GOT3 (cell line): Measurements from ENCODE around the gene OSM.

Experiments used
- DNase-seq: peaks from one replicate; lab custom pipeline; 2025; ENCODE audit warnings: mixed read lengths; lab: John Stamatoyannopoulos, UW

Gene OSM

DNA sequence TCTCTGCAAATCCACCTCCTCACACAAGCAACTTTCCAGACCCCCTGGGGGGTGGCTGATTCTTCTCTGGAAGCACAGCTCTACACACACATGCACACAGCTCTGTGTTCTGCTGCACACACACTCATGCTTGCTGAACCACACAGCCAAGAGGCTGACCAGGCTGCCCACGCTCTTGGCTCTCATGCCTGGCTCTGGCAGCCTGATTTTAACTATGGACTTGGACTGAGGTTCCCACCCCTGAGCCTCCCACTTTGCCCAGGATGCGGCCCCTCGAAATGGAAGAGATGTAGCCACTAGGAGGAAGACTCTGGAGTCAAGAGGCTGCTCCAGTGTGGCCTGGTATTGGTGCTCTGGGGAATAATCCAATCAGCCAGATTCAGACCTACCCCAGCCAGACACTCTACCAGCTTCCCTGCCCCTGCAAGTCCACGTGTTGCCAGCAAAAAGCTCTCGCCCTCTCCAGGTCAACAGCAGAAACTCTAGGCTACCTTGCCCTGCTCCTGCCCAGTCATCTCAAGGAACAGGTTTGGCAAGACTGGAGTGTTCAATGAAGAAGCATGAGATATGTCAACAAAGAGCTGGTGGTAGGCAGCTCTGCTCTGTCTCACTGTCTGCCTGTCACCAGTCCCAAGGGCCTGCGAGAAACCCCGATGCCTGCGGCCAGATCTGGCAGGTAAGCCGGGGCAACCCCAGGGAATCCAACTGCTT lies 31.5 kb upstream of the OSM start:
- DNase-seq = no peak

DNA sequence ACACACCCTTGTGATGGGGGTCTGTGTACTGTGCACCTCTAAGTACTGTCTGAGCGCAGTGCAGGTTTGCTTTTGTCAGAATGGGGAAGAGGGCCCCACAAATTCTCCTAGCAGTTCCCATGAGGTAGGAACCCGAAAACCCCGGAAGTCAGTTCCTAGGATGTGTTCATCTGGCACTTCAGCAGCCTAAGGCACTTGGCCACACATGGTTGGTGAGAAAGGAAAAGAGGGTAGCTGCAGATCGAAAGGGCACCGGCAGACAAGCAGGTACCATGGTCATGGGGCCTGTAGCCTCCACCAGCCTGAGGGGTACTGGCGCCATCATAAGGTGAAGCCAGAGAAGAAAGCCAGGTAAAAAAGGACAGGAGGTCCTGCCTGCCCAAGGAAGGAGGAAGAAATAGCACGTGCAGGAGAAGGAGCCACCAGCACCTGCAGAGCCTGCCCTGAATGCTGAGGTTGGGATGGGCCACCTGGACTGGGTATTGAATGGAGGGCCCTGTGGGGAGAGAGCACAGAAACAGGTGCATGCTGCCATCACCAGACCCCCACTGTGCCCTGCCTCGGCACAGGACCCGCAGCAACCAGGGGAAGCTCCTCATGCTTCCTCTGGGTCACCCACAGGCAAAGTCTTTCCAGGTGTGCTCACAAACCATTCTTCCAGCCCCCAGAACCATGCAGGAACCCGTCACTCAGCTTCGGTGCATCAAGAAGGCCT lies 30.8 kb upstream of the OSM start:
- DNase-seq = no peak

DNA sequence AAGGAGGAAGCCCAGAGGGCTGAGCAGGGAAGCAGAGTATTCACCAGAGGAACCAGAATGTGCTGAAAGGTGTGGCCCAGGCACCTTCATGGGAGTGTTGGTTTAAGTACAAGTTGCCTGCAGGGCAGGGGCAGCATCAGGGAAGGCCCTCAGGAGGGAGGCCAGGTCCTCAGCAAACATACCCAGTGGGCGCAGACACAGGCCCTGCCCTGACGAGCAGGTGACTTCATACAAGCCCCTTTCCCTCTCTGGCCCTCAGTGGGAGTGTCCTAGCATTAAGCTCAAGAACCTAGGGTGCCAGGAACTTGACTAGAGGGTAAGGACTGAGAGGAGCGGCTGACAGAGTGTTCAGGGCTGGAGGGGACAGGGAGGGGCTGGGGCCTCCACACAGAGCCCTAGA lies 30.2 kb upstream of the OSM start:
- DNase-seq = no peak

DNA sequence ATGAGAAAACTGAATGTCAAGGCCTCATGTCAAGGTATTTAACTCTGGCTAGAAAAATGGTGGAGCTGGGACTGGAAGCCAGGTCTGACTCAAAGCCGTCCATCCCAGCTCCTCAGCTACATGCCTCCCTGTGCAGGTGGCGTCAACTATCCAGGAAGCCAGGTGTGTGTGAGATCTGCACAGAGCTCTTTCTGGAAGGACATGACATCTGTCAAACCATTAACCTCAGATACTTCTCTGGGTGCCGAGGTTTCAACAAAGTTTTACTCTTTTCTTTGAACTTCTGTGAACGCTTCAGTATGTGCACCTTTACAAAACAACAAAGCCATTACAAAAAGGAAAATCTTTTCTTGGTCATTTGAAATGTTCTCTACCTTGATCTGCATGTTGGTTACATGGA lies 29.7 kb upstream of the OSM start:
- DNase-seq = no peak

DNA sequence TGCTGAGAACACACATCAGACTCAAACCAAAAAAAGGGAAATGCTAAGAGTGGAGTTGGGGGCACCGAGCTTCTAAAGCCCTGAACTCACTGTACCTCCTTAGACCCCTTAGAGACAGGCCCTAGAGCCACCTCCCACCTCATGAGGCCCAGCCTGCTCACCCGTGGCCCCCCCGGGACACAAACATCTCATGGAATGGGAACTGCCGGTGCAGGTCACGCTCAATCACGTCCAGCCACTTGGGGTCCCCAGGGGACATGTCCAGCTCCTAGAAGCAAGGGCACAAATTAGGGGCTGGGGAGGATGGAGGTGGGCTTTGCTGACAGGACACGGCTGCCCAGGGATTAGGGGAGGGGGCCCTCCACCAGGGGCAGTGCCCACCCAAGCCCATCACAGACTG lies 28.9 kb upstream of the OSM start:
- DNase-seq = no peak

DNA sequence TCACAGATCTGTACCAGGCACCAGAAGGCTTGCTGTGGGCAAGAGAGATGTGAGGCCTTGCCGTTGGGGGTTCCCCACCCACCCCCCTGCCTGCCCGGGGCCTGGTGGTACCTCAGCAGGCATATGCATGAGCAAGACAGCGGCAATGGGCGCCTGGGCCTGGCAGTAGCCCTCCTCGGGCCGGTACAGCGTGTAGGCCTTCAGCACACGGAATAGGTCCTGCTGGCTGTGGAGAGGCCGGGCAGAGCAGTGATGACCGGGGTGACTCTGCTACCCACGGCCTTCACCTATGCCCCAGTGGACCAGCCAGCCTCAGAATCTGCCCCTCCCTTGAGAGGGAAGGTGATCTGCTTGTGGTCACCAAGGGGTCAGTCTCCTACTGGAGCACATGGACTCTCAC lies 28.2 kb upstream of the OSM start:
- no peak for DNase-seq

DNA sequence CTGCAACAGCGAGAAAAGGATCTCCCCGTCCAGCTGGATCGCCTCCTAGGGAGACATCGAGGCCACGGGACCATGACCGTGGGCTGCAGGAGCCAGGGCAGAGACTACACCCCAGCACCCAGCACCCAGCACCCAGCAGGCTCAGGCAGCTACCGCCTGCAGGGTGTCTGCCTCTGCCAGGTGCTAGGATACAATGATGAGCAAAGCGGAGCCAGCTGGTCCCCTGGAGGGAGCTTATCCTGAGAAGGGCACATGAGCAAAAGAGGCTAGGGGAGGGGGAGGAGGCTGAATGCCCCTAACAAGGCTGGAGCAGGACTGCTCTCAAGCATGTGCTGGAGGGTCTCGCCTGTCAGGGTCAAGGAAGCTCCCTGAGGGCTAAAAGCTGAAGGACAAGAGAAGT lies 27.4 kb upstream of the OSM start:
- no peak for DNase-seq

DNA sequence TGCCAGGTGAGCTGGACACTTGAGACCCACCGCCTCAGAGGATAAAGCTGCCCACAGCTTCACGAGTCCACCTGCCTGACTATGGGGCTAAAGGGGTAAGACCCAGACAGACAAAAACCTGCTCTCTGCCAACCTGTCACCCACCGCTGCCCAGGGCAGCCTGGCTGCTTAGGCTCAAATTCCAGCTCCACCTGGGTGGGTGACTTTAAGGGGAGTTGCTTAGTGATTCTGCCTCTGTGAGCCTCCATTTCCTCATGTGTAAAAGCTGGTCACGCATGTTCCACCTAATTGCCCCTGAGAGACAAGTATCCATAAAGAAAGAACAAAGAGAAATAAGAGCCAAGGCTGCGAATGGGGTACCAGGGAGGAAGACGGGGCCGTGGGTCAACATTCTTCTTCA lies 26.4 kb upstream of the OSM start:
- DNase-seq = no peak

DNA sequence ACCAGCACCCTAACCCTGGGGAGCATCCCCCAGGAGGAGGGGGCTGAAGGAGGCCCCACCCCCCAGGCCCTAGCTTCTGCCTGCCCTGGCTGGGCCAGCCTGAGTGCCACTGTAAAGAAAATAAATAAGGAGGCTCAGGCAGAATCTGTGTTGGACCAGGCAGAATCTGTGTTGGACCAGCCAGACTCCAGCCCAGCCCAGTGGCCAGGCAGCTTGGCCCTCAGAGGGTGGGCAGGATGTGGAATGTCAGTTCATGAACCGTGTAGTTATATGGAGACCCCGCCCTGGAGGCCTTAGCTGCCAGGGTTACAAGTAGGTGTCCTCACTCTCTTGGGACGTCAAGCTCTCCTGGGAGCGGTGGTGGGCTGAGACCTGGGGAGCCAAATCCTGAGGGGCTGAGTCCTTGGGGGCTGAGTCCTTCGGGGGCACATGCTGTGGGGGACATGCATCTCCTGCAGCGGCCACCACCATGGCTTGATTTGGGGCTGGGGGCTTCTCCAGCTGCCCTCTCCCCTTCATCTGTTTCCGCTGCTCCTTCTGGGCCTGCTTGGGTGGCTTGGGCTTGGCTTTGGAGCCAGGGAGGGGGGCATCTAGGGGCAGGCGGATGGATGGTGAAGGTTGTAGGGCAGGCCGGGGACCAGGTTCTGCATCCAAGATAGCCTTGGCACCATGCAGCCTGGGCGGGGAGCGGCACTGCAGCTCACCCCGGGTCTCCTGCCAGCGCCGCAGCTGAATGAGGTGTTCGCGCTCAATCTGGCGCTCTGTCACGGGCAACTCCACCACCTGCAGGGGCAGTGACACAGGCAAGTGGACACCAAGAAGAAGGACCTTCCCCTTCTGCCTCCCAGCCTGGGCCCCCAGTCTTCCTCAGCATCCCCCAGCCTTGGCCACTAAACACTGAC lies 25.7 kb upstream of the OSM start:
- no peak for DNase-seq

DNA sequence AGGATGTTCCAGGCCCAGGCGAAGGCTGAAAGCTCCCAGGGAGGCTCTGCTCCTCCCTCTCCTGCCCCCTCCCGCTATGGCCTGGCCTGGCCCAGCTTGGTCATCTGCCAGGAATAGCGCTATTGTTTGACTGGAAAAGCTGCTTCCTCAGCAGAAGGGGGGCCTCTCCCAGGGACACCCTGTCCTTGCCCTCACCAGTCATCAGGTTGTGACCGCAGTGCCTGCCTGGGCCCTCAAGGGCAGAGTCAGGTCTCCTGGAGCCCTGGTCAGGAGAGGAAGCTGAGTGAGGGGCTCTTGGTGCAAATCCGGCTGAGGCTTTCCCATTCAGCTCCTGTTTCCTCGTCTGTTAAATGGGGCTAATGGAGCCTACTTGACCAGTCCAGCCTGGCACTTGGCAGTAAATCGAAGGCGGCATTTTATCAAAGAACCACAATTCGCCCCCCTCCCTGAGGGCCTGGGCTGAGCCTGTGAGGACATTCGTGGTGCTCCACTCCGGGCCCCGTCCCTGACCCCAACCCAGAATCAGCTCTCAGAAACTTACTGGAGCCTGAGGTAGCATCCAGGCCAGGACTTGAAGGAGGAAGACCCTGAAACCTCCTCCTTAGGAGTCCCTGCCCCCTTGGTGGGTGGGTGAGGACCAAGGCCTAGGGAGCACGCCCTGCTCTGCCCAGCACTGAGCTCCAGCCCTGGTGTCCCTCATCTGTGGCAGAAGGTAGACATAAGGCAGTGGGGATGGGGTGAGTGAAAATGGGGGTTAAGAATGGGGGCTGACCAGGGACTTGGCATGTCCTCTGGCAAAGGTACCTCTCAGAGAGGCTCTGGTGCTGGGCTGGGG lies 24.6 kb upstream of the OSM start:
- no peak for DNase-seq

DNA sequence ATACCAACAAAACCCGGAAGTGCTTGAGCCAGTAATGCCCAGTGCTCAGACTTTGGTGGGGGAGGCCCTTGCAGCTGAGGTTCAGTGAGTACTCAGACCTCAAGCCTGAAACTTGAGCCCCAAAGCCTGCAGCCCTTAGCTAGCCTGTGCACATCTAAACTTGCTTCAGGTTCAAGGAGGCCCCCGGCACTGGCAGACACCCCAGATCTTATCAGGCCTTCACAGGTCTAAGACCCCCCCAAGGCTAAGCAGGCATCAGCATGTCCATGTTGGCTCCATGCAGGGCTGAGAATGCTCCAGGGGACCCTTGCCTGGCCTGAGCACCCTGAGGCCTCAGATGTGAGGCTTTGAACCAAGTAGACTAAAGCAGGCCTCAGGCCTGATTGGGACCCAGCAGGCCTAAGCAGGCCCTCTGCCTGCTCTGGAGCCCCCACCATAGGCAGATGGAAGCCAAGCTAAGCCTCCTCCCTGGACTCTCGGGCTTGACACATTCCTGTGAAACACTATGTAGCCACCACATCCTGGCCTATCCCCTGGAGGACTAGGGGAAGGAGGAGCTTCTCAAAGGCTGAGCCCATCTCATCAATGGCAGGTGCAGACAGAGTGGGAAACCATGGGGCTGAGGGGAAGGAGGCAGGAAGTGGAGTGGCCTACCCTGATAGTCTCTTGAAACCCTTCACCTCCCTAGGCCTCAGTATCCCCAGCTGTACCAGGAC lies 23.8 kb upstream of the OSM start:
- DNase-seq = no peak

DNA sequence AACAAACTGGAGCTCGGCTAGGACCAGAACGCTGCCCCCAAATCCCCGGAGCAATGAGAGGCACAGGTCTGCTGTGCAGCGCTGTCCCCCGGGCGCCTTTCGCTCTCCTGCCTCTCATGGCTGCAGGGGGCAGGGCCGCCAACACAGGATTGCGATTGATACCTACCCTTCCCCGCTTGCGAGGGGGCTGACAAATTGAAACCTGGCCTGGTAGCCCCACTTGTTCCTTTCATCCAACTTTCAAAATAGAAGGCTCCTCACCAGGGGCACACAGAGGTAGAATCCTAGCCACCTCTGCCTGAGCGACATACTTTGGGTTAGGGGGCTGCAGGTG lies 23.3 kb upstream of the OSM start:
- no peak for DNase-seq

DNA sequence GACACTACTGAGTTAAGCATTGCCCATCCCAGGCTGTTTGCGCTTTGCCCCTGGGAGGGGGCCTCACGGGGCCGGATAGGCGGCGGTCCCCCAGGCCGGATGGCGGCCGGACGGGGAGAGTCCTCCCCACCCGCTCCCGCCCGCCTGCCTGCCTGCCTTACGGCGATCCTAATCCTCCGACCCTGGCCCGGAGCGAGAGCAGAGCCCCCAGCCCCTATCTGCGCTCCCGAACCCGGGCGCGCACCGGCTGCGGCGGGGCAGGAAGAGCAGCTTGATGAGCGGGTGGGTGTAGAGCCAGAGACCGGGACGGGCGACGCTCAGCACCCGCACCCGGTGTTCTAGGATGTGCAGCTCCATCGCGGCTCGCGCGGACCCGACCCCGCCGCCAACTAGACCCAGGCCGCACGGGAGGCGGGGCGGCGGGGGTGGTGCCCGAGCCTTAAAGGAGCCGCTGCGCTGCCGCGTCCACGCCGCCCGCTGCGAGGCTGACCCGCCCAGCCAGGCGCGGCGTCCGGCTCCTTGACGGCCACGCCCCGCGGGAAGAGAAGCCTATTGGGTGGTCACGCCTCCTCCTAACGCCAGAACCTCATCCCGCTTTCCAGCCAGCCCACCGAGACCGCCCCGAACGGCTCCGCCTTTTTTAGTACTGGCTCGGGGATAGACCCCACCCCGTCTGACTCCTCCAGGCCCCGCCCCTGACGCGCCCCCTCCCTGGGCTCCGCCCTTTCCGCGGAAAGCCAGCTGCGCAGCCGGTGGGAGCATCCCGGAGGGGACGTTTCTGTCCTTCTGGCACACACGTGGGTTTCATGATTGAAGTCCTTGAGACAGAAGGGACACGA lies 22.7 kb upstream of the OSM start, which contains the start of gene CASTOR1:
CASTOR1 (minus strand) TSS at position 365 of the 839 bp plus-strand sequence; CDS start at position 357, 8 bp downstream.
- peak; percentile 92 for DNase-seq

DNA sequence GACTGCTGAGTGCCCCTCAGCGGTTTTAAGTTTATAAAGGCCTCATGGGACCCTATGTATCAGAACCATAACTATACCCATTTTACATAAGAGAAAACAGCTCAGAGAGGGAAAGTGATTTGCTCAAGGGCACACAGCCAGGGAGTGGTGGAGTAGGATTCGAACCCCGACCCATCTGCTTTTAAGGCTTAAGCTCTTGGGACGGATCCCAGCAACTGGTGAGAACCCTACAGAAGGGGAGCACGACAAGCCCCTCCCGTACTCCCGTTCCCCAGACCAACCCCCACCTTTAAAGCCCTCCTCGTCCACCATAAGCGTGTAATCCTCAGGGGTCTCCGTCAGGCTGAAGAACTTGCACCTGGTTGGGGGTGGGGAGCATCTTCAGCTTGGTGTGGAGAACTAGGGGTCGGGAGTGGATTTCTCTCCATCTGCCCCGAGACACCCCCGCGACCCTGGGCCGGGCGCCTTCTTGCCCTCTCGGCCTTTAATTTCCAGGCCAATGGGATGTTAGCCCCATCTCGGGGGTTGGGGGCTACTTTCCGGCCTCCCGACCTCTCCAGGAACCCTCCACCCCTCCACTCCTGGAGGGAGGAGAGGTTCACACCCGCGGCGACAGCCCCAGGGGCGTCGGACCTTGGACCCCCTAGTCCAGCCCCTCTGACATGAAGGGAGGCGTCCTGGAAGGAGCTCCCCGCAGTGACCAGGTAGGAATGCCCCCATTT lies 21.9 kb upstream of the OSM start:
- no peak for DNase-seq

DNA sequence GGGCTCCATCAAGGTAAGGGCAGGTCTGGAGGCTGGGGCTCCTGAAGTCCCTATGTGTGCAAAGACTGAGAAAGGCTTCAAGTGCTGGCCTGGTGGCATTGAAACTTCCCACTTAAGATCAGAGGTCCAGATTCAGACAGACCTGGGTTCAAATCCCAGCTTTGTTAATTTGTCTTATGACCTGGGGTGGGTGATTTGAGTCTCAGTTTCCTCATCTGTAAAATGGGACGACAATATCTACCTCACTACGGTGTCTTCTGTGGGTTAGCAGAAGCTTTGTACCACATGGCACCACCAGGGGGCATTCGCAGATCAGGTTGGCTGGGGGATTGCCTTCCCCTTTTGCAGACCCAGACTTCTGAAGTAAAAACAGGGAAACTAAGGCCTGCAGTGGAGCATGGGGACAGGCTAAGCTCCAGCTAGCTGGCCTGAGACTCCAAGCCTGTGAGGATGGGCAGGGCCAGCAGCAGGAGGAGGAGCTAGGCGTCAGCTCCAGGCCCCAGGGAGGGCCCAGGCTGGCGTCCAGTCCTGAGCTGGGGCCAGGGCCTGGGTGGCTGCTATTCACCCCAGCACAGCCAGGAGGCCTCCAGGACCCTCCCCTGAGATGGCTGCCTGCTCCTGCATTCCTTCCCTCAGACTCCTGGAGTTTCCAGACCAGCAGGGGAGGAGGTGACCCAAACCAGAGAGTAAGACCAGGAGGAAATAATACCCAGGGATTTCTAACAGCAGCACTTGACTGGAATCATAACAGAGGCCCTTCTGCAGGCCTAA lies 21.2 kb upstream of the OSM start:
- peak; percentile 45 for DNase-seq

DNA sequence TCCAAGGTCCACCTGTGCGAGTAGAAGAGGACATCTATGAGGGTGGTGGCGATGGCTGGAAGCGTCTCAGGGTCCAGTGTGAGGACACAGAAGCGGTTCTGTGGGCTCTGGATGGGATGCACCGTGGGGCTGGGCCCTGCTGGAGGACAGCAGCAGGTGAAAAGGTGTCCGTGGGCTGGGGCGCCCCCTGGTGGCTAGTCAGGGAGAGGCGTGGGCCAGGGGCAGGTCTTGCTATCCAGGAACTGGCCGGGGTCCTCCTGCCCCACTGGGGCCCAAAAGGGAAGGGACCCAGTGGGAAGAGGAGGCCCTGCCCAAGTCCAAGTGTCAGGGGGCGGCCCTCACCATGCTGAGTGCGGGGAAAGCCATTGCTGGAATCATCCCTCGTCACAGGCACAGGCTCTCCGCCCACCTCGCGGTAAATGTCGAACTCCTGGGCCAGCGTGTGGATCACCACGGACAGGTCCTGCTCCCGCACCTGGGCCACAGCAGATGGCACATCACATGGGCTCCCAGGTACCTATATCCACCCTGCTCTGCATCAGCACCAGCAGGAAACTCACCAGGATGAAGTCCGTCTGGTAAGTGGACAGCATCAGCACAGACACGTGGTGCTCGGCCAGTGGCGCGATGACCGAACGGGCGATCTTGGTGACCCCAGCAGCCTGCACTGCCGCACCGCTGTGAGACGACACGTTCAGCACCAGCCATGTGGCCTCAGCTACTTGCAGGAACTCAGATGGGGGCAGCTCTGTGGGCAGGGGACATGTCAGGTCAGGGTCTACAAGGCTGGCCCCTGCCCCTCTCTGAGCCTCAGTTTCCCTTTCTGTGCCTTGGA lies 20.4 kb upstream of the OSM start:
- DNase-seq = no peak

DNA sequence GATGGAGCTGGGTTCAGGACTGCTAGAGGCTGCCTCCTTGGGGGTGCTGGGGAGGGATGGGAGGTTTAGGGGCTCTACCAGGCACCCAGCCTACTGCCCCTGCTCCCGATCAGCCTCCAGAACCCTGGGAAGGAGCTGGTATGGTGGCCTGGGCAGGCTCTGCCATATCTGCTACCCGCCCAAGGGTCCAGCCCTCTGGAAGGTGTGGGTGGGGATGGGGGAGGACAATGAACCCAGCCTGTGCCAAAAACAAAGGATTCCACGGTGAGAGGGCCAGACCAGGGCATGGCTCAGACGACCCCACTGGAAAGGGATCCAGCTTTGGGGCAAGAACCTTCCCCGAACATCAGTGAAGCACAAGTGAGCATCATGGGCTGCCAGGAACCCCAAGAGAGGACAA lies 19.7 kb upstream of the OSM start:
- no peak for DNase-seq

DNA sequence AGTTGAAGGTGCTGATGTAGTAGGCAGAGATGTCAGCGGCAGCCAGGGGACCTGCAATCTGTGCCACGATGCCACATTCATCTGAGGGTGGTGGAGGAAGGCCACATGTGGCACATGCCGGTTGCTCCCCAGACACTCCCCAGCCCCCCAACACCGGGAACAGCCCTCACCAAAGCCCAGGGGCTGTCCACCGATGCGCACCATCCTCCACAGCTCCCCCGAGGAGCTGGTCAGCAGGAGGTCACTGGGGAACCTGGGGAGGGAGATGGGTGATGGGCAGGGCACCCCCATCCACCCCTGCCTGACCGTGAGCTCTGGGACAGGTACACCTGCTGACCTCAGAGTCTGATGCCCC lies 19.2 kb upstream of the OSM start:
- no peak for DNase-seq
